GM21423 (cell line): ENCODE data around the gene DMXL1.

Source experiments
- ATAC-seq: cut with Tn5 transposase; IDR thresholded peaks from one replicate; pipeline ENCODE4 v1.9.1; 2021; ENCODE audit warnings: mild to moderate bottlenecking, moderate library complexity; ENCODE audit not compliant: unreplicated experiment

DMXL1 gene

DNA sequence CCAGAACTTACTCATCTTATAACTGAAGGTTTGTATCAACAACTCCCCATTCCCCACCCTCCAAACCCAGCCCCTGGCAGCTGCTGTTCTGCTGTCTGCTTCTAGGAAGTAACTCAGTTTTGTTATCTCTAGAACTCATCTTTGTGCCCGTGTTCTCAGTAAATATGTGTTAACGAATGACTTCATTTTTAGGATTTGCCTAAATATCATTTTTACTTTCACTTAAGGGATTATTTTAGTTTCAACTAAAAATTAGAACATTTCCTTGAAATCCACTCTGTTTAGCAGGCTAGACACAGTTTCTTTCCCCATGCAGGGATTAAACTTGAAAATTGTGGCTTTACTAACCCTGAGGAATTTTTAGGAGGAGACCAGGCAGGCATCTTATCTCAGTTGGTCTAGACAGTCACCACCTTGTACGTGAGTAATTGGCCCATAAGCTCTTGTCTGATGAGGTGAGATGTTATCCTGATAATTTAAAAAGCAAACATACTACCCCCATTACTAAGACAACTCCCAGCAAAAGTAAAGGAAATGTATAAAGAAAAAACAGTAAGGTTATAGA lies 216.7 kb downstream of the DMXL1 start:
- peak; percentile 51 for ATAC-seq

DNA sequence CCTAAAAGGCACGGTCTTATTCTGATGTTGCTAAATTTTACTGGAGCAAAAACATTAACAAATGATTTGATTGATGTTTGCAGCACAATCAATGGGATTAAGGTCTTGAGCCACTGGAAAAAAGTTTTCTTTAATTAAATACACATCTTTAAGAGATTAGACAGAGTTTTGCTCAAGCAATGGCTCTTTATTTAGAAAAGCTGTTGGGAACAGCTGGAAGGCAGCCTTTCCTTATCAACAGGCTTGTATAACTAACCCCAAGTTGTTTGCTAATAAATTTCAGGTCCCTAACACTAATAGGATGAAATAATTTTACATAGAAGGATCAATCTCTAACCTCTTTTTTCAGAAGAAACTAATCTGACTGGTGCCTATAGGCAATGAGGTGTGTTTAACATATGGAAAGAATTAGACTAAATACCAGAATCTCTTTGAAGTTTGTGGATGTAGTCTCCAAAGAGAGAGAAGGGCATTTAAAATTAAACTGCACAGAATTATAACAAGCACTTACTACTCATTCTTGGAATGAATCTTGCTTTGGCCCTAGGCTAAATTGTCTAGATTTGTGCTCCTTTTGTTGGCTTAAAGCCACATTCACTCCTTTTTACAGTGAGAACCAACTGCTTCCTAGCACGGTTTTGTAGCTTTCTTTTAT lies 217.6 kb downstream of the DMXL1 start:
- ATAC-seq = no peak

DNA sequence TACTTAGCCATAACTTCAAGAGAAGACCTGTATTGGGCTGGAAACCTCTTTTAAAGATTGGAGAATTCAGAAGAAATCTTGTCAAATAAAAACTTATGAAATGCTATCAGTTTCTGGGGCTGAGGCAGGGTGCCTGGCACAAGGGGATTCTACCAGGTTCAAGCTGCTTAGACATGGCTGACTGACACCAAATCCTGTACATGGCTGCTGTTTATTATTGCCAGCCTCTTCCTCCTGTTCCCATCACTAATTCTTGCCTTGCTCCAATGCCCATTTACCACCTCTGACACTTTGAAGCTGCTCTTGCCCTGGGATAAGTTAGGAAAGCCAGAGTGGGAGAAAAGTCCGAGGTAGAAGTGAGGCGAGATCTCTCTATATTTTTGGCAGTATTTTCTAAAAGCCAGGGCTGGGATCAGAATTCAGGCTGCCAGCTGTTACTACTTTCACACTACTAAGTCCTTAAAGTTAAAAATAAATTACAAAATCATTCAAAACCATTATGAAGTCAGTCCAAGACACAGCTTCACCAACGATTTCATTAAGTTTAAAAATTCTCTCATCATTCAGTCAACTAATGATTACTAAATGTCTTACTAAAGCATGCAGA lies 218.7 kb downstream of the DMXL1 start:
- ATAC-seq = no peak

DNA sequence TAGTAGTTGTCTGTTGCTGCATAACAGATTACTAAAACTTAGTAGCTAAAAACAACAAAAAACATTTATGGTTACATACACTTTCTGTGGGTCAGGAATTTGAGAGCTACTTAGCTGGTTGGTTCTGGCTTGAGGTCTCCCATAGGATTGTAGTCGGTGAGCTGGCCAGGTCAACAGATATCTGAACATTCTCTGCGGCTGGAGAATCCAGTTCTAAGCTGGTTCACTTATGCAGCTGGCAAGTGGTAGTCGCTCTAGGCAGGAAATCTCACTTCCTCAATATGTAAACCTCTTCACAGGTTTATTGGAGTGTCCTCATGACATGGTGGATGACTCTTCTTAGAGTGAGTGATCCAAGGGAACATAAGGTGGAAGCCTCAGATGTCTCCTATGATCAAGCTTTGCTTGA lies 219.3 kb downstream of the DMXL1 start:
- ATAC-seq = peak; percentile 88

DNA sequence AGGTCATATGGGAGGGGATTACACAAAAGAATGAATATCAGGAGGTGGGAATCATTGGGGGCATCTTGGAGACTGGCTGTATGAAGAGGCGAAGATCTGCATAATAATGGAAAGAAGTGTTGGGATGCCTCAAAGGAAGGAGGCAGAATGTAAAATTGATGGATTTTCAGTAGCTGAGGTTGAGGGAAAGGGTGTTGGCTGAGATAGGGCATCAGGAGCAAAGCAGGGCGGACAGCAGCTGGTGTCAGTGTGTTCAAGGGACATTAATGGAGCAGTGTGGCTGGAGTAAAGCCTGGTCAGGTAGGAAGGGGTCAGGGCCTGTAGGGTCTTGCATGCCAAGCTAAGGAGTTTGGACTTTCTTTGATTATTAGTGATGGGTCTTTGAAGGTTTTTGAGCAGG lies 219.7 kb downstream of the DMXL1 start:
- no peak for ATAC-seq

DNA sequence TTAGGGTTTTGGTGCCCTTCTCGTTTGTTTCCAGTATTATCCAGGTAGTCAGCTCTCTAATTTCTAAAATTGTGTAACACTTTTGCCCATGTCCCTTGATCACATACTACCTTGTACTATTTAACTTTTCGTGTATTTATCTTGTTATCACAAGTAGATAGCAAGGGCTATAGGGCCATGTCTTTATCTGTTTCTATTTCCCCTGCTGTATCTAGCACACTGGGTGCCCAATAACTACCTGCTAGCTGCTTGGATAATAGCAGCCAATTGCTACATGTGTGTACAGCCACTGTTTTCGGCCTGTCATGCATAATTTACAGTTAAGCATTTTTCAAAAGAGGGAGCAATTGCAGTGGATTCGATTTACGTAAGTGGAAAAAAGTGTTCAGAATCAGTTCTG lies 220.2 kb downstream of the DMXL1 start:
- no peak for ATAC-seq

DNA sequence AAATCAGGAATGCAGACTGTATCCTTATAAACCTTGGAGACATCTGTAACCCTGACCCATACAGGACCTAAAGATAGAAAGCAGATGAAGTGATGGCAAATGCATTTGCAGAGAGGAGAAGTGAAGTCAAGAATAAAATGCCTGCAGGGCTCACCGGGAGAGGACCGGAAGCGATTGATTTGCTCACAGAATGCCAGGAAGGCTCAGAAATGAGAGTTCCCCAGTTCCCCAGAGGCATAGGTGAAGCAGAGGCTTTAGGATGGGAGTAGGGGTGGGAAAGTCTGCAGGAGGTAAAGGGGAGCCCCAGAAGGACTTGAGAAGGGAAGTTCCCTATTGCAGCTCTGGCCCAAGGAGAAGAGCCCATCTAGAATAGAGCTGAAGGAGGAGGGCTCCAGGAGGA lies 221.0 kb downstream of the DMXL1 start:
- no peak for ATAC-seq

DNA sequence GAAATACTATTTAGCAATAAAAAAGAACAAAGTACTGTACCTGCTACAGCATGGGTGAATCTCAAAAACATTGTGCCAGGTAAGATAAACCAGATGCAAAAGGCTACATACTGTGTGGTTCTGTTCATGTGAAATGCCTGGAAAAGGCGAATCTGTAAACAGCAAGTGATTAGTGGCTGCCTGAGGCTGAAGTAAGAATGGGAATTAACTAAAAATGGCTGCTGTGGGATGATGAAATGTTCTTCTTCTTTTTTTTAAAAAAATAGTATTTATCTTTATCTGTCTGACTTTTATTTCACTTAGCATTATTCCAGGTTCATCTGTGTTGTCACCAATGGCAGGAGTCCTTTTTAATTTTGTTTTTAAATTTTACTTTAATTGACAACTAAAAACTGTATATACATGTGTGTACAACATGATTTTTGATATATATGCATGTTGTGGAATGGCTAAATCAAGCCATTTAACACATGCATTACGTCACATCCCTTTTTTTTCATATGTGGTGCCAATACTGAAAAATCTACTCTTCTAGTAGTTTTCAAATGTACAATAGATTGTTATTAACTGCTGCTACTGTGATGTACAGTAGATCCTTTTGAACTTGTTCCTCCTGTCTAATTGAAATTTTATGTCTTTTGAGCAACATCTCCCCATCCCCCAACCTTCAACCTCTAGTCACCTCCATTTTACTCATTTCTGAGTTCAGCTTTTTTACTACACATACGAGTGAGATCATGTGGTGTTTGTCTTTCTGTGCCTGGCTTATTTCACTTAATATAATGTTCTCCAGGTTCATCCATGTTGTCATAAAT lies 222.0 kb downstream of the DMXL1 start:
- no peak for ATAC-seq

DNA sequence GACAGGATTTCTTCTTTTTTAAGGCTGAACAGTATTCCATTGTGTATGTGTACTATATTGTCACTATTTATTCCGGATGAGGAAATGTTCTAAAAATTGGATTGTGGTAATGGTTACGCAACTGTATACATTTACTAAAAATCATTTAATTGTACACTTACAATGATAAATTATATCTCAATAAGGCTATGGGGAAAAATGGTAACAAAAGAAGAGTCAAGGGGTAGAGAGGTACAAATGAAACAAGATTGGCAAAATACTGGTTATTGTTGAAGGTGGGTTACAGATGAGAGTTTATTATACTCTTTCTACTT lies 222.6 kb downstream of the DMXL1 start:
- ATAC-seq = no peak
